ENCODE results near the gene STAB1. TPM values are rescaled to one million over a fixed set of nuclear protein-coding genes. Genes with fewer than 3 reads are reported as not detected.

STAB1 gene
- total and polyA plus RNA-seq, 7 experiments from 2014 or later = 0.27 to 122 (median 26.1) TPM; not detected in 2

DNA sequence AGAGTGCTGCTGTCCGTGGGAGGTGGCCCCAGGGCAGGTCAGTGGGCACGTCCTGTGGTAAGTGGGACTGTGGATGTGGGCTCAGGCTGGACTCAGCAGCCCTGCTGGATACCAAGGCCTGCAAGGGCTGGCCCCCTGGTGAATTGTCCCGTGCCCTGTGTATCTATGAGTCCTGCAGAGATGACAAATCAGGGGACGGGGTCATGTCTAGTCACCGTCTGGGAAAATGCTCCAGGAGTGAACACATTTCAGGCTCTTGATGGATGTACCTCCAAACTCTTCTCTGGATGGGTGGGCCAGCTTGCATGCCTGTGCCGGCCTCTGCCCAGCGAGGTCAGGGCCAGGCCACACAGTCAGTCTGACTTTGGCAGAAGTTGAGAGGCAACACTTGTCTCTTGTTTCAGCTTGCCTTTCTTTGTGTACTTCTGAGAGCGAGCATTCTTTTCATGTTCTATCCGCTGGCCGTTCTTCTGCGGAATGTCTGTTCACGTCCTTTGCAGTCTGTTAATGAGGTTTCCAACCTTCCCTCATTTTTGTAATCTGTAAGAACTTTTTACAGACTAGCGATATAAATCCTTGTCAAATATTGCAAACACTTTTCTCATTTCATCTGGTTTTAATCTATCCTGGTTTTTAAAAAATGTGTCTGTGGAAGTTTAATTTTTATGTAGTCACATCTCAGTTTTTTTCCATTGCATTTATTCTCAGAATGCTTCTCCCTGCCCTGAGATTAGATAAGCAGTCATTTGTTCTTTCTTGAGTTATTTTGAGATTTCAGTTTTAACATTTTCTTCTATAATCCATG, 11.4 kb upstream of the STAB1 start:
- H3K9me3 ChIP-seq (ENCODE audit: control insufficient read depth in 2 of 3, low read length in 3 of 3) = no peaks in the 10 kb centered on the region
- H3K4me3 ChIP-seq (ENCODE audit: low read length) = no peak overlapping the region
- no peaks in the 10 kb centered on the region for H3K4me1 Mint-ChIP-seq
- H3K4me3 Mint-ChIP-seq = no peak overlapping the region
- ChIA-PET POLR2A (no interaction called here), CTCF (no interaction called here)
- H3K27me3 ChIP-seq (ENCODE audit: control insufficient read depth in 2 of 2, insufficient read depth in 2 of 2, low read length in 2 of 2) = no peaks in the 10 kb centered on the region
- no peaks in the 10 kb centered on the region for H3K27me3 Mint-ChIP-seq
- no peaks in the 10 kb centered on the region for H3K9me3 Mint-ChIP-seq
- H3K4me1 ChIP-seq (ENCODE audit: control insufficient read depth in 2 of 2, insufficient read depth in 2 of 2, low read length in 2 of 2) = no peaks in the 10 kb centered on the region
- ATAC-seq = no peak
- H3K27ac Mint-ChIP-seq = peak overlapping the region in 2 of 9 donors; percentile 56 to 65
- H3K27ac ChIP-seq (ENCODE audit: low read depth, low read length) = no peak overlapping the region
- H3K36me3 Mint-ChIP-seq = peaks cover 0 to 36% (median 3%) of the 10 kb centered on the region in 5 donors
- H3K36me3 ChIP-seq (ENCODE audit: control insufficient read depth in 2 of 3, insufficient read depth in 3 of 3, low read length in 3 of 3) = peaks cover 0 to 92% (median 14%) of the 10 kb centered on the region in 3 experiments
- no peak for DNase-seq
- intact Hi-C loops (cut with micrococcal nuclease) = no loop called here

DNA sequence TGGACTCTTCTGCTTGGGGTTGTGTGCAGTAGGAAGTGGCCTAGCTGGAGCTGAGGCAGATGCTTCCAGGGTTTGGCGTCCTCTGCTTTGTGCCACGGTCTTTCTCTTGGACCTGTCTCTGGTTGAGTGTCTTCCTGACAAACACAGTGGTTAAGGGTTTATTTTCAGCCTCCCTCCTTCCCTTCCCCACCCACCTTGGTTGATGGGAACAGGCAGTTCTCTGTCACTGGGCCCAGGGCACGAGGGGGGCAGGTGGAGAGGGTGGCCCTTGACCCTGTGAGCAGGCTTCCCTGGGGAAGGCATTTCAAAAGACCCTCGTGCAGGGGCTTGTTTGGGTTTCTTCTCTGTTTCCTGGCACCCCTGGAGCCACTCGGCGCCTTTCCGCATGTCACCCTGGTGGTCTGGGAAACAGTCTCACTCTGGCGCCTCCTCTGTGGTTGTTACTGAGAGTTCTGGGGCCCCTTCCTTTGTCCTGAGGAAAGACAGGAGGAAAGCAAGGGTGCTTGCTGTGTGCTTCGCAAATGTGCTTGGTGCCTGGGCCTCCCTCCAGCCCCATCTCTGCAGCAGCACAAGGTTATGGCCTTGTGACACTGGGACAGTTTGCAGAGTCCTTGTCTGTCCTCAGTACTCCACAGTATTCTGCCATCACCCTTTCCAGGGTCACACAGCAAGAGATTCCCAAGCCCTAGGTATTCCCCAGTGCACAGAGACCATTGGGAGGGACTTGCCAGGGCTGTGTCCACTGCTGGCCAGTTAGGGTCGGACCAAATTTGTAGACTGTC, 10.3 kb upstream of the STAB1 start:
- ATAC-seq (no peak), DNase-seq (no peak)
- H3K4me3 Mint-ChIP-seq = no peak overlapping the region
- Histone ChIP-seq H3K27me3 (ENCODE audit: control insufficient read depth in 2 of 2, insufficient read depth in 2 of 2, low read length in 2 of 2) (no peaks in the 10 kb centered on the region), H3K27ac (ENCODE audit: low read depth, low read length) (no peak overlapping the region), H3K9me3 (ENCODE audit: control insufficient read depth in 2 of 3, low read length in 3 of 3) (no peaks in the 10 kb centered on the region), H3K4me1 (ENCODE audit: control insufficient read depth in 2 of 2, insufficient read depth in 2 of 2, low read length in 2 of 2) (no peaks in the 10 kb centered on the region), H3K4me3 (ENCODE audit: low read length) (no peak overlapping the region), H3K36me3 (ENCODE audit: control insufficient read depth in 2 of 3, insufficient read depth in 3 of 3, low read length in 3 of 3) (peaks cover 0 to 92% (median 12%) of the 10 kb centered on the region in 3 experiments)
- H3K4me1 Mint-ChIP-seq = no peaks in the 10 kb centered on the region
- POLR2A ChIA-PET = no interaction called here
- peak overlapping the region in 3 of 9 donors; percentile 23 to 41 (median 28) for H3K27ac Mint-ChIP-seq
- peaks cover 0 to 33% (median 0%) of the 10 kb centered on the region in 5 donors for H3K36me3 Mint-ChIP-seq
- H3K27me3 Mint-ChIP-seq = no peaks in the 10 kb centered on the region
- intact Hi-C loops (cut with micrococcal nuclease) = no loop called here
- no peaks in the 10 kb centered on the region for H3K9me3 Mint-ChIP-seq
- CTCF ChIA-PET = no interaction called here

DNA sequence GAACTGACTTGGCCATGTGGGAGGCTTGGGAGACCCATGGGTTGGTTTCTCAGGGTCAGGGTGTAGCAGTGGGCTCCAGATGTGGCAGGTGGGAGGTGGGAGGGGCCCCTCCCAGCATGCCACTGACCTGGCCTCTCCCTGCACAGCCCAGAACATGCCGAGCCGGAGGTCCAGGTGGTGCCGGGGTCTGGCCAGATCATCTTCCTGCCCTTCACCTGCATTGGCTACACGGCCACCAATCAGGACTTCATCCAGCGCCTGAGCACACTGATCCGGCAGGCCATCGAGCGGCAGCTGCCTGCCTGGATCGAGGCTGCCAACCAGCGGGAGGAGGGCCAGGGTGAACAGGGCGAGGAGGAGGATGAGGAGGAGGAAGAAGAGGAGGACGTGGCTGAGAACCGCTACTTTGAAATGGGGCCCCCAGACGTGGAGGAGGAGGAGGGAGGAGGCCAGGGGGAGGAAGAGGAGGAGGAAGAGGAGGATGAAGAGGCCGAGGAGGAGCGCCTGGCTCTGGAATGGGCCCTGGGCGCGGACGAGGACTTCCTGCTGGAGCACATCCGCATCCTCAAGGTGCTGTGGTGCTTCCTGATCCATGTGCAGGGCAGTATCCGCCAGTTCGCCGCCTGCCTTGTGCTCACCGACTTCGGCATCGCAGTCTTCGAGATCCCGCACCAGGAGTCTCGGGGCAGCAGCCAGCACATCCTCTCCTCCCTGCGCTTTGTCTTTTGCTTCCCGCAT, 7.9 kb upstream of the STAB1 start:
- peaks cover 0 to 5% (median 0%) of the 10 kb centered on the region in 7 donors for H3K4me1 Mint-ChIP-seq
- peaks cover 0 to 92% (median 0%) of the 10 kb centered on the region in 3 experiments for H3K36me3 ChIP-seq (ENCODE audit: control insufficient read depth in 2 of 3, insufficient read depth in 3 of 3, low read length in 3 of 3)

DNA sequence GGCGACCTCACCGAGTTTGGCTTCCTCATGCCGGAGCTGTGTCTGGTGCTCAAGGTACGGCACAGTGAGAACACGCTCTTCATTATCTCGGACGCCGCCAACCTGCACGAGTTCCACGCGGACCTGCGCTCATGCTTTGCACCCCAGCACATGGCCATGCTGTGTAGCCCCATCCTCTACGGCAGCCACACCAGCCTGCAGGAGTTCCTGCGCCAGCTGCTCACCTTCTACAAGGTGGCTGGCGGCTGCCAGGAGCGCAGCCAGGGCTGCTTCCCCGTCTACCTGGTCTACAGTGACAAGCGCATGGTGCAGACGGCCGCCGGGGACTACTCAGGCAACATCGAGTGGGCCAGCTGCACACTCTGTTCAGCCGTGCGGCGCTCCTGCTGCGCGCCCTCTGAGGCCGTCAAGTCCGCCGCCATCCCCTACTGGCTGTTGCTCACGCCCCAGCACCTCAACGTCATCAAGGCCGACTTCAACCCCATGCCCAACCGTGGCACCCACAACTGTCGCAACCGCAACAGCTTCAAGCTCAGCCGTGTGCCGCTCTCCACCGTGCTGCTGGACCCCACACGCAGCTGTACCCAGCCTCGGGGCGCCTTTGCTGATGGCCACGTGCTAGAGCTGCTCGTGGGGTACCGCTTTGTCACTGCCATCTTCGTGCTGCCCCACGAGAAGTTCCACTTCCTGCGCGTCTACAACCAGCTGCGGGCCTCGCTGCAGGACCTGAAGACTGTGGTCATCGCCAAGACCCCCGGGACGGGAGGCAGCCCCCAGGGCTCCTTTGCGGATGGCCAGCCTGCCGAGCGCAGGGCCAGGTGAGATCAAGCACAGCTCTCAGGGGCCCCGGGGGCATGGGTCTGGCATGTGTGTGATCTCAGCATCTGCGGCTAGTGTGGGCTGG, 7.1 kb upstream of the STAB1 start:
- Mint-ChIP-seq H3K4me1 (peaks cover 0 to 9% (median 0%) of the 10 kb centered on the region in 7 donors), H3K36me3 (peaks cover 0 to 29% (median 2%) of the 10 kb centered on the region in 5 donors), H3K27me3 (no peaks in the 10 kb centered on the region), H3K9me3 (no peaks in the 10 kb centered on the region), H3K4me3 (no peak overlapping the region), H3K27ac (no peak overlapping the region)
- ATAC-seq (no peak), DNase-seq (no peak)
- Histone ChIP-seq H3K27me3 (ENCODE audit: control insufficient read depth in 2 of 2, insufficient read depth in 2 of 2, low read length in 2 of 2) (no peaks in the 10 kb centered on the region), H3K4me1 (ENCODE audit: control insufficient read depth in 2 of 2, insufficient read depth in 2 of 2, low read length in 2 of 2) (no peaks in the 10 kb centered on the region), H3K36me3 (ENCODE audit: control insufficient read depth in 2 of 3, insufficient read depth in 3 of 3, low read length in 3 of 3) (peaks cover 0 to 92% (median 0%) of the 10 kb centered on the region in 3 experiments), H3K4me3 (ENCODE audit: low read length) (no peak overlapping the region), H3K27ac (ENCODE audit: low read depth, low read length) (no peak overlapping the region), H3K9me3 (ENCODE audit: control insufficient read depth in 2 of 3, low read length in 3 of 3) (no peaks in the 10 kb centered on the region)
- intact Hi-C loops (cut with micrococcal nuclease) = no loop called here
- POLR2A ChIA-PET = no interaction called here
- CTCF ChIA-PET = no interaction called here

More for the DNA sequence above, 7.9 kb upstream of the STAB1 start:
- H3K27ac ChIP-seq (ENCODE audit: low read depth, low read length) = no peak overlapping the region
- no peak overlapping the region for H3K4me3 ChIP-seq (ENCODE audit: low read length)
- ATAC-seq (no peak), DNase-seq (no peak)
- no peaks in the 10 kb centered on the region for H3K9me3 ChIP-seq (ENCODE audit: control insufficient read depth in 2 of 3, low read length in 3 of 3)
- H3K27me3 ChIP-seq (ENCODE audit: control insufficient read depth in 2 of 2, insufficient read depth in 2 of 2, low read length in 2 of 2) = no peaks in the 10 kb centered on the region
- no peaks in the 10 kb centered on the region for H3K9me3 Mint-ChIP-seq
- no peaks in the 10 kb centered on the region for H3K4me1 ChIP-seq (ENCODE audit: control insufficient read depth in 2 of 2, insufficient read depth in 2 of 2, low read length in 2 of 2)
- H3K27me3 Mint-ChIP-seq = no peaks in the 10 kb centered on the region
- intact Hi-C loops (cut with micrococcal nuclease) = no loop called here
- CTCF ChIA-PET = no interaction called here
- peaks cover 0 to 27% (median 0%) of the 10 kb centered on the region in 5 donors for H3K36me3 Mint-ChIP-seq
- H3K27ac Mint-ChIP-seq = no peak overlapping the region
- POLR2A ChIA-PET = no interaction called here
- no peak overlapping the region for H3K4me3 Mint-ChIP-seq

DNA sequence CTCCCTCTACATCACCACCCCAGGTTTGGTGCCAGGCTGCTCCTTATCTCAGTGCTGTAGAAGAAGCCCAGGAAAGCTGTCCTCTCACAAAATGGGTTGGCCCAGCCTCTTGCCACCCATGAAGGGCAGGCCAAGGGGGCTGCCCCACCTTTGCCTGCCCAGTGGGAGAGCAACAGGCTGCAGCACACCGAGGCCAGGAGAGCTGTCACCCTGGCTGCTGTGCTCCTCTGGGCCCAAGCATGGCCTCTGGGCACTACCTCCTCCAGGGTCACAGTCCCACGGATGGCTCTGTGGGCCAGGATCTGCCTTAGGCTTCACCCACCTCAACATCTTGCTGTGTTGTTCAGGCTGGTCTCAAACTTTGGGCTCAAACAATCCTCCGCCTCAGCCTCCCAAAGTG, 6.4 kb upstream of the STAB1 start:
- ChIA-PET POLR2A (no interaction called here), CTCF (interaction anchor here (1.1 kb wide), 1 partner anchor 9 kb away, joined by 3 read pairs; no protein-coding TSS in a partner anchor)
- Histone ChIP-seq H3K9me3 (ENCODE audit: control insufficient read depth in 2 of 3, low read length in 3 of 3) (no peaks in the 10 kb centered on the region), H3K4me3 (ENCODE audit: low read length) (no peak overlapping the region), H3K4me1 (ENCODE audit: control insufficient read depth in 2 of 2, insufficient read depth in 2 of 2, low read length in 2 of 2) (no peaks in the 10 kb centered on the region), H3K27me3 (ENCODE audit: control insufficient read depth in 2 of 2, insufficient read depth in 2 of 2, low read length in 2 of 2) (no peaks in the 10 kb centered on the region), H3K36me3 (ENCODE audit: control insufficient read depth in 2 of 3, insufficient read depth in 3 of 3, low read length in 3 of 3) (peaks cover 0 to 90% (median 0%) of the 10 kb centered on the region in 3 experiments), H3K27ac (ENCODE audit: low read depth, low read length) (no peak overlapping the region)
- Mint-ChIP-seq H3K36me3 (peaks cover 0 to 29% (median 2%) of the 10 kb centered on the region in 5 donors), H3K27me3 (no peaks in the 10 kb centered on the region), H3K27ac (no peak overlapping the region), H3K9me3 (no peaks in the 10 kb centered on the region), H3K4me1 (peaks cover 0 to 9% (median 0%) of the 10 kb centered on the region in 7 donors), H3K4me3 (no peak overlapping the region)
- ATAC-seq (no peak), DNase-seq (no peak)
- intact Hi-C loops (cut with micrococcal nuclease) = no loop called here

DNA sequence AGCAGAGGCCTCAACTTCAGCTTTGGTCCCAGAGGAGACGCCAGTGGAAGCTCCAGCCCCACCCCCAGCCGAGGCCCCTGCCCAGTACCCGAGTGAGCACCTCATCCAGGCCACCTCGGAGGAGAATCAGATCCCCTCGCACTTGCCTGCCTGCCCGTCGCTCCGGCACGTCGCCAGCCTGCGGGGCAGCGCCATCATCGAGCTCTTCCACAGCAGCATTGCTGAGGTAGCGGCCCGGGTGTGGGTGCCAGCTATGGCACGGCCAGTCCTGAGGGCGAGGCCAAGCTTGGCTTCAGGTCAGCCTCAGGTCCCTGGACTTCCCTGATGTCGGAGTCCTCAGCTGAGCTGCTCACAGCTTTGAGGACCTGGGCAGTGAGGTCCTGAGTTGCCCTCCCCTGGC, 5.7 kb upstream of the STAB1 start:
- intact Hi-C loops (cut with micrococcal nuclease) = no loop called here
- Histone ChIP-seq H3K9me3 (ENCODE audit: control insufficient read depth in 2 of 3, low read length in 3 of 3) (no peaks in the 10 kb centered on the region), H3K36me3 (ENCODE audit: control insufficient read depth in 2 of 3, insufficient read depth in 3 of 3, low read length in 3 of 3) (peaks cover 0 to 89% (median 0%) of the 10 kb centered on the region in 3 experiments), H3K27ac (ENCODE audit: low read depth, low read length) (no peak overlapping the region), H3K27me3 (ENCODE audit: control insufficient read depth in 2 of 2, insufficient read depth in 2 of 2, low read length in 2 of 2) (no peaks in the 10 kb centered on the region), H3K4me3 (ENCODE audit: low read length) (no peak overlapping the region), H3K4me1 (ENCODE audit: control insufficient read depth in 2 of 2, insufficient read depth in 2 of 2, low read length in 2 of 2) (no peaks in the 10 kb centered on the region)
- ATAC-seq (no peak), DNase-seq (no peak)
- Mint-ChIP-seq H3K4me3 (no peak overlapping the region), H3K9me3 (no peaks in the 10 kb centered on the region), H3K27me3 (no peaks in the 10 kb centered on the region), H3K27ac (no peak overlapping the region), H3K4me1 (peaks cover 0 to 9% (median 0%) of the 10 kb centered on the region in 7 donors), H3K36me3 (peaks cover 0 to 29% (median 2%) of the 10 kb centered on the region in 5 donors)
- CTCF ChIA-PET = interaction anchor here (1.1 kb wide), 1 partner anchor 9 kb away, joined by 3 read pairs; no protein-coding TSS in a partner anchor
- POLR2A ChIA-PET = no interaction called here

All from naive thymus-derived CD4-positive, alpha-beta T cell (primary cell).